ENCODE data around the gene SPTSSB. TPM values are rescaled to one million over a fixed set of nuclear protein-coding genes. Genes with fewer than 3 reads are reported as not detected.

SPTSSB gene
- total and polyA plus RNA-seq, 2 donors from 2014 or later: 0.52 to 7.8 TPM

- no peaks in the 10 kb centered on the region for H3K36me3 ChIP-seq (ENCODE audit: control insufficient read depth in 2 of 3, insufficient read depth in 3 of 3, low read length in 3 of 3)
- no peak overlapping the region for H3K9ac ChIP-seq (ENCODE audit: low read length in 3 of 3)
- no peaks in the 10 kb centered on the region for H3K27me3 ChIP-seq (ENCODE audit: control insufficient read depth, insufficient read depth, low read length)
- no peak for DNase-seq
- FAIRE-seq: no peak
- H3K27ac ChIP-seq (ENCODE audit: low read depth in 2 of 2, low read length in 2 of 2): no peak overlapping the region
- TF ChIP-seq, protein P1, sequence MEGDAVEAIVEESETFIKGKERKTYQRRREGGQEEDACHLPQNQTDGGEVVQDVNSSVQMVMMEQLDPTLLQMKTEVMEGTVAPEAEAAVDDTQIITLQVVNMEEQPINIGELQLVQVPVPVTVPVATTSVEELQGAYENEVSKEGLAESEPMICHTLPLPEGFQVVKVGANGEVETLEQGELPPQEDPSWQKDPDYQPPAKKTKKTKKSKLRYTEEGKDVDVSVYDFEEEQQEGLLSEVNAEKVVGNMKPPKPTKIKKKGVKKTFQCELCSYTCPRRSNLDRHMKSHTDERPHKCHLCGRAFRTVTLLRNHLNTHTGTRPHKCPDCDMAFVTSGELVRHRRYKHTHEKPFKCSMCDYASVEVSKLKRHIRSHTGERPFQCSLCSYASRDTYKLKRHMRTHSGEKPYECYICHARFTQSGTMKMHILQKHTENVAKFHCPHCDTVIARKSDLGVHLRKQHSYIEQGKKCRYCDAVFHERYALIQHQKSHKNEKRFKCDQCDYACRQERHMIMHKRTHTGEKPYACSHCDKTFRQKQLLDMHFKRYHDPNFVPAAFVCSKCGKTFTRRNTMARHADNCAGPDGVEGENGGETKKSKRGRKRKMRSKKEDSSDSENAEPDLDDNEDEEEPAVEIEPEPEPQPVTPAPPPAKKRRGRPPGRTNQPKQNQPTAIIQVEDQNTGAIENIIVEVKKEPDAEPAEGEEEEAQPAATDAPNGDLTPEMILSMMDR (IDR thresholded peaks at IDR 0.05; ENCODE audit: borderline replicate concordance, extremely low read depth, insufficient read depth): no peak
- intact Hi-C loops (cut with DNase I): no loop called here
- peaks cover 0 to 2% (median 0%) of the 10 kb centered on the region in 3 donors for H3K4me1 ChIP-seq (ENCODE audit: control insufficient read depth in 2 of 3, insufficient read depth in 2 of 3, low read depth in 1 of 3, low read length in 3 of 3)
- no peaks in the 10 kb centered on the region for H3K9me3 ChIP-seq (ENCODE audit: control insufficient read depth in 2 of 3, insufficient read depth in 1 of 3, low read length in 3 of 3)
- H3K4me3 ChIP-seq (ENCODE audit: low read length in 3 of 3): no peak overlapping the region
These were observed 21.5 kb upstream of the SPTSSB start for GRCh38 chr3:161392853-161393252.

DNA sequence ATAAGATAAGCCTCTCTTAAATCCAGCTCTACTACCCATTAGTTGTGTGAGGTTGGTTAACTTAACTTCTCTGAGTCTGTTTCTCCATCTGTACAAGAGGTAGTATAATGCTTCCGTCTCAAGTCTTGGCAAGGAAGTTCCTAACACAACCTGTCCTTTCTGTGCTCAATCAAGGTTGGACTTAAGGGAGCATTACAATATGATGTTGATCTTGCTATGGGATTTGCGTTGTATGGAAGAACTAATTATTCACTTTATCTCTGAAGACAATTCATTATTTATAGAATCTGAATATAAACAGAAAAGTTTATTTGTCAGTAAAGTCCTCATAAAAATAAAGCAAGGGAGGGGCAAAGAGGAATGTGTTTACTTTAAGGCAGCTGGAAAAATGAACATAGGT lies 18.9 kb upstream of the SPTSSB start:
- intact Hi-C loops (cut with DNase I): no loop called here
- FAIRE-seq: no peak

DNA sequence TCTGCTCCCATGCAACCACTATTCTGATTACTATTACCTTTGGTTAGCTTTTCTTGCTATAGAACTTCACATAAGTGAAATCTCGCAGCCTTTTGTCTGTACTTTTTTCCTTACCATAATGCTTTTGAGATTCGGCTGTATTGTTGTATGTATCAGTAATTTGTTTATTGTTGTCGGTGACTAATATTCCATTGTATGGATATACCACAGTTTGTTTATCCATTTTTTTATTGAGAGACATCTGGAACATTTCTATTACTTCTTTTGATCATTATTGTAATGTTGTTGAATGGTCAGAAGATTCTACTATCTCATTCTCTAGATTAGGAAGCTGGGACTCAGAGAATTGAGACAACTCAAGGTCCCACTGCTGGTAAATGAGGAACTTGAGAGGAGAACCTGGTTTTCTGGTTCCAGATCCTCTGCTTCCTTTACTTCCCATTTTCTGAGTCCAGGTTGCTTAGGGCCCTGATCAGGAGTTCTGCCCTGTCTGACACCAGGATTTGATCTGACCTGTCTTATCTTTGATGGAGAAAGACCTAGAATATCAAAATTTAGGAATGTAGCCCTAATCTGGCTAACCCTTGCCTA lies 18.2 kb upstream of the SPTSSB start:
- intact Hi-C loops (cut with DNase I): no loop called here
- Histone ChIP-seq H3K4me1 (ENCODE audit: control insufficient read depth in 2 of 3, insufficient read depth in 2 of 3, low read depth in 1 of 3, low read length in 3 of 3) (peaks cover 0 to 2% (median 0%) of the 10 kb centered on the region in 3 donors), H3K27me3 (ENCODE audit: control insufficient read depth, insufficient read depth, low read length) (no peaks in the 10 kb centered on the region), H3K36me3 (ENCODE audit: control insufficient read depth in 2 of 3, insufficient read depth in 3 of 3, low read length in 3 of 3) (no peaks in the 10 kb centered on the region), H3K9ac (ENCODE audit: low read length in 3 of 3) (no peak overlapping the region), H3K27ac (ENCODE audit: low read depth in 2 of 2, low read length in 2 of 2) (no peak overlapping the region), H3K9me3 (ENCODE audit: control insufficient read depth in 2 of 3, insufficient read depth in 1 of 3, low read length in 3 of 3) (no peaks in the 10 kb centered on the region), H3K4me3 (ENCODE audit: low read length in 3 of 3) (no peak overlapping the region)
- TF ChIP-seq, protein P1 (IDR thresholded peaks at IDR 0.05; ENCODE audit: borderline replicate concordance, extremely low read depth, insufficient read depth): no peak
- FAIRE-seq (no peak), DNase-seq (no peak)

More for the DNA sequence above, 18.9 kb upstream of the SPTSSB start:
- no peak overlapping the region for H3K27ac ChIP-seq (ENCODE audit: low read depth in 2 of 2, low read length in 2 of 2)
- no peaks in the 10 kb centered on the region for H3K27me3 ChIP-seq (ENCODE audit: control insufficient read depth, insufficient read depth, low read length)
- H3K4me3 ChIP-seq (ENCODE audit: low read length in 3 of 3): no peak overlapping the region
- H3K9me3 ChIP-seq (ENCODE audit: control insufficient read depth in 2 of 3, insufficient read depth in 1 of 3, low read length in 3 of 3): no peaks in the 10 kb centered on the region
- no peaks in the 10 kb centered on the region for H3K36me3 ChIP-seq (ENCODE audit: control insufficient read depth in 2 of 3, insufficient read depth in 3 of 3, low read length in 3 of 3)
- DNase-seq: no peak
- H3K4me1 ChIP-seq (ENCODE audit: control insufficient read depth in 2 of 3, insufficient read depth in 2 of 3, low read depth in 1 of 3, low read length in 3 of 3): peaks cover 0 to 2% (median 0%) of the 10 kb centered on the region in 3 donors
- H3K9ac ChIP-seq (ENCODE audit: low read length in 3 of 3): no peak overlapping the region
- TF ChIP-seq, protein P1 (IDR thresholded peaks at IDR 0.05; ENCODE audit: borderline replicate concordance, extremely low read depth, insufficient read depth): no peak

DNA sequence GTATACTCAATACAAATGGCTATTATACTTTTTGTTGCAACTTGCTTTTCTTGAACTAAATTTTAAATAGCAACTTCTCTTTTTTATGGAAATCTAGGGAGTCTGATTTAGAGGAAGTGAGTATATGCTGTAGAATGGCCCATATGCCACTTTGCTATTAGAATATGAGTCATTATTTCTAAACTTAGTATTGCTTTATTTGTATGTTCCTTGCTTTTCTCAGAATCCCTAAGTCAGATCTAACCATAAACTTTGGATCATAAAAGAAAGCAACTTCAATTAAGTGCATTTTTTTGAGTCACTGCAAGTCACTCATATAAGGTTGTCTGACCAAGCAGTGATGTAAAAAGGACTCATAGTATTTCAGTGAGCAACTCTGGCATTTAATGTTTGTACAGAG lies 17.5 kb upstream of the SPTSSB start:
- Histone ChIP-seq H3K4me3 (ENCODE audit: low read length in 3 of 3) (no peak overlapping the region), H3K27ac (ENCODE audit: low read depth in 2 of 2, low read length in 2 of 2) (no peak overlapping the region), H3K27me3 (ENCODE audit: control insufficient read depth, insufficient read depth, low read length) (no peaks in the 10 kb centered on the region), H3K36me3 (ENCODE audit: control insufficient read depth in 2 of 3, insufficient read depth in 3 of 3, low read length in 3 of 3) (no peaks in the 10 kb centered on the region), H3K9ac (ENCODE audit: low read length in 3 of 3) (no peak overlapping the region), H3K9me3 (ENCODE audit: control insufficient read depth in 2 of 3, insufficient read depth in 1 of 3, low read length in 3 of 3) (no peaks in the 10 kb centered on the region), H3K4me1 (ENCODE audit: control insufficient read depth in 2 of 3, insufficient read depth in 2 of 3, low read depth in 1 of 3, low read length in 3 of 3) (peaks cover 0 to 2% (median 0%) of the 10 kb centered on the region in 3 donors)
- TF ChIP-seq, protein P1 (IDR thresholded peaks at IDR 0.05; ENCODE audit: borderline replicate concordance, extremely low read depth, insufficient read depth): no peak
- DNase-seq: no peak
- FAIRE-seq: no peak
- intact Hi-C loops (cut with DNase I): no loop called here
